GM06990 (cell line): Measurements from ENCODE around the gene ERBB3.
A peak's percentile ranks its signal among the peaks of the same experiment; 100 is the strongest.

Experiments
- DNase-seq: peaks from one replicate; pipeline ENCODE4 v3.0.0-alpha.2; 2011; ENCODE audit not compliant: insufficient read length; ENCODE audit errors: extremely low read depth
- H3K27me3 ChIP-seq: replicated peaks from 2 replicates; pipeline ENCODE4 v1.6.0; 2011; ENCODE audit warnings: low read length; ENCODE audit not compliant: control insufficient read depth, insufficient read depth
- H3K36me3 ChIP-seq: 2 replicates; pipeline ENCODE4 v1.5.1; 2011; ENCODE audit warnings: low read length; ENCODE audit not compliant: control insufficient read depth, insufficient read depth
- H3K4me3 ChIP-seq: replicated peaks from 2 replicates; pipeline ENCODE4 v1.5.1; 2011; ENCODE audit warnings: low read depth, mild to moderate bottlenecking, control low read depth, low read length
- CTCF ChIP-seq: IDR thresholded peaks from 2 replicates; pipeline ENCODE4 v1.5.1; 2011; ENCODE audit warnings: low read length, control low read depth, mild to moderate bottlenecking, inconsistent platforms; ENCODE audit not compliant: insufficient read depth, poor library complexity, severe bottlenecking

Gene ERBB3

GRCh38 chr12:56082967-56083366 is 3.0 kb downstream of the ERBB3 start:
- Histone ChIP-seq H3K36me3 (no peaks in the 10 kb centered on the region), H3K4me3 (no peak overlapping the region), H3K27me3 (peaks cover 4% of the 10 kb centered on the region)
- TF ChIP-seq CTCF: no peak
- no peak for DNase-seq

- DNase-seq: no peak
- Histone ChIP-seq H3K4me3 (no peak overlapping the region), H3K27me3 (peaks cover 4% of the 10 kb centered on the region), H3K36me3 (no peaks in the 10 kb centered on the region)
- TF ChIP-seq CTCF: peak; percentile 71
Measured at GRCh38 chr12:56084958-56085543, 5.1 kb downstream of the ERBB3 start.

GRCh38 chr12:56086096-56086495 is 6.1 kb downstream of the ERBB3 start:
- no peak for TF ChIP-seq CTCF
- Histone ChIP-seq H3K36me3 (no peaks in the 10 kb centered on the region), H3K27me3 (peaks cover 2% of the 10 kb centered on the region), H3K4me3 (no peak overlapping the region)
- DNase-seq: no peak

- no peak for DNase-seq
- Histone ChIP-seq H3K36me3 (no peaks in the 10 kb centered on the region), H3K4me3 (no peak overlapping the region), H3K27me3 (peaks cover 2% of the 10 kb centered on the region)
- TF ChIP-seq CTCF: no peak
Measured at GRCh38 chr12:56086608-56087007, 6.6 kb downstream of the ERBB3 start.

GRCh38 chr12:56087220-56087619 is 7.3 kb downstream of the ERBB3 start:
- H3K36me3 ChIP-seq: no peaks in the 10 kb centered on the region
- DNase-seq: no peak
- no peak for TF ChIP-seq CTCF

GRCh38 chr12:56097738-56098137 is 17.8 kb downstream of the ERBB3 start:
- no peak for TF ChIP-seq CTCF
- Histone ChIP-seq H3K36me3 (no peaks in the 10 kb centered on the region), H3K4me3 (no peak overlapping the region), H3K27me3 (no peaks in the 10 kb centered on the region; the same call in 1 of the 2 replicates)
- no peak for DNase-seq

More at GRCh38 chr12:56087220-56087619, 7.3 kb downstream of the ERBB3 start:
- H3K27me3 ChIP-seq: peaks cover 2% of the 10 kb centered on the region
- H3K4me3 ChIP-seq: no peak overlapping the region
